Measurements from ENCODE around the gene SLC35B2.

The SLC35B2 gene

DNA sequence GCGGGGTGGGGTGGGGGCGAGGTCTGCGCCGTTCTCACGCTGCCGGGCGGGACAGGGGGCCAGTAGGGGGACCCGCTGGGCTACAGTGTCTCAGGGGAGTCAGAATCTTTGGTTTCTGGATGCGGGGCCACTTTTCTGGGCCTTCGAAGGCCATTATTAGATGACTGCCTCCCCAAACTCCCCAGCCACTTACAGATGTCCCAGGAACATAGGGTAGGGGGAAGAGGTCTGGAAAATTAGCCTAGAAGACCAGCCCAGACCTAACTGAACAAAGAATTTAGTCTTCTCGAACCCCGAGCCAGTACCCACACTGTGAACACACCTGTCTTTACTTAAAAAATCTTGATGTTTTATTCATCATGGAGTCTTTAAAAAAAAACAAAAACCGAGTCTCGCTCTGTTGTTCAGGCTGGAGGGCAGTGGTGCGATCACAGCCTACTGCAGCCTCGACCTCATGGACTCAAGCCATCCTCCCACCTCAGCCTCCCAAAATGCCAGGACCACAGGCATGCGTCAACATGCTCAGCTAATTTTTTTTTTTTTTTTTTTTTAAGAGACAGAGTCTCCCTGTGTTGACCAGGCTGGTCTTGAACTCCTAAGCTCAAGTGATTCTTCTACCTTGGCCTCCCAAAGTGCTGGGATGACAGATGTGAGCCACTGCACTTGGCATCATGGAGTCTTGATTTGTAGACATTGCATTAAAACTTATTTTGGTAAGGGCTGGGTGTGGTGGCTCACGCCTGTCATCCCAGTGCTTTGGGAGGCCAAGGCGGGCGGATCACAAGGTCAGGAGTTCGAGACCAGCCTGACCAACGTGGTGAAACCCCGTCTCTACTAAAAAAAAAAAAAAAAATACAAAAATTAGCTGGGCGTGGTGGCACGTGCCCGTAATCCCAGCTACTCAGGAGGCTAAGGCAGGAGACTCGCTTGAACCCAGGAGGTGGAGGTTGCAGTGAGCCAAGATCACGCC lies 37.2 kb downstream of the SLC35B2 start:
- no peak for DNase-seq

DNA sequence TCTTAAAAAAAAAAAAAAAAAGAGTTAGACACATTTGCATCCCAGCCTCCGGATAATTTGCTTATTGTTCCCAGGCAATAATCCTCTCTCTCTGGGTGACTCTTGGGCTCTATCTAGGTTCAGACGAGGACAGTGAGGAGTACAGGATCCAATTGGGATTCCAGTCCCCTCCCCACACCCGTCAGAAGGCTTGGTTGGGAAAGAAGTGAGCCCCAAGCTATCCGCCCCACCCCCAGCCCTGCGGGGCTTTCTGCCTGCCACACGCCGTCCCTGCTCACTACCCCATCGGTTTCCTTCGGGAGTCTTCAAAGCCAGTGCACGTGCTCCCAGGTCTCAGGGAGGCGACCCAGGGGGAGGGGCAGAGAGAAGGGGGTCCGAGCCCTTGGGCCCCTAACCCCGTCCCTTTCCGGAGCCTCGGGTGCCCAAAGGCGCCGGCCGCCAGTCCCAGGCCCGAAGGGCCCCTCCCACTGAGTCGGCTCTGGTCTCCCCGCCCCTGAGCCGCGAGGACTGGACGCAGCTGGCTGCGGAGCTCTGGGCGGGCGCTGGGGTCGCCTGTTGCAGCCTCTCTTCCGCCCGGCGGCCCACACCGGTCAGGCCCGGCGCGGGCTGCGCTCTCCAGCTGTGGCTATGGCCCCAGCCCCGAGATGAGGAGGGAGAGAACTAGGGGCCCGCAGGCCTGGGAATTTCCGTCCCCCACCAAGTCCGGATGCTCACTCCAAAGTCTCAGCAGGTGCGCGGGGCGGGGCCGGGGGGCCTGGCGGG lies 38.1 kb downstream of the SLC35B2 start:
- DNase-seq = peak; percentile 14

- no peak for DNase-seq
Observed at GRCh38 chr6:44217332-44218143, 39.8 kb downstream of the SLC35B2 start.

DNA sequence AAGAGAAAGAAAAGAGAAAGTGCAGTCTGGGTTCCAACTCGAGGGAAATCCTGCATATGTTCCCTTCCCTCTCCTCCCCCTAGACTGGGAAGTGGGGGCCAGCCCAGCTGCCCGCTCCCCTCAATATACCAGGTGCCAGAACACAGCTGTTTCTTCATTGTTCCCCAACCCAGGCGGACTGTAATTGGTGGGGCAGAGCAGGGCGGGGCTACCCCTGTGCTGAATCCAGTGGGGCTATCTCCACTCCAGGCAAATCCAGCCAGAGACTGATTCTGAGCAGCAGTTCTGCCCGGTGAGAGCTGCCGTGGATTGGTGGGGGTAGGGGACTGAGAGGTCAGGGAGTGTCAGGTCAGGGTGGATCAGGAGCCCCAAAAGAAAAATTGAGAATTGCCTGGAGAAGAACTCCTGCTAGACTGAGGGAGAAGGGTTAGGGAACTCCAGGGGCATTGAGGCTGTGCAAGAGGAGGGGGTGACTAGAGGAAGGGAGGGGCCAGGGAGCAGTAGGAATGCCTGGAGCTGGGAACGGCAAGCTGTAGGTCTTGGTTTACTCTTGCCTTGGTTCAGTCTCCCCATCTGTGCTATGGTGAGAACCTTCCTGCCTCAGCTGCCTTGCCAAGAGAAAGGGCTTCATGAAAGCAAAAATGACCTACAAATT lies 40.5 kb downstream of the SLC35B2 start, which contains the start of gene MYMX:
Gene MYMX, plus strand, starts transcription at position 250 of the 655 bp plus-strand sequence. CDS start 546 bp downstream, outside the sequence.
- no peak for DNase-seq

- no peak for DNase-seq
Observed at GRCh38 chr6:44214307-44214706, 43.0 kb downstream of the SLC35B2 start.

GRCh38 chr6:44211284-44211683 lies 46.0 kb downstream of the SLC35B2 start:
- DNase-seq = no peak

GRCh38 chr6:44207966-44208365 lies 49.4 kb downstream of the SLC35B2 start:
- no peak for DNase-seq

Measured in CD4-positive, alpha-beta T cell treated with Interleukin-21 for 1 hour (primary cell).